B cell (primary cell): Measurements from ENCODE around the gene PTMS. TPM values are rescaled to one million over a fixed set of nuclear protein-coding genes. Genes with fewer than 3 reads are reported as not detected.

Source experiments
- ATAC-seq: fragments of 200-7000 bp; cut with Tn5 transposase; one replicate; pipeline ENCODE4 v1.10.0; 2021; ENCODE audit warnings: low read depth, mild to moderate bottlenecking, moderate number of reproducible peaks, moderate library complexity
- CTCF ChIA-PET: fragments of 350-600 bp; sonication (Branson Sonifier 250); formaldehyde crosslinking; loops from one replicate; lab custom pipeline; 2021; ENCODE audit warnings: antibody characterized with exemption, inconsistent platforms; lab: Charles Lee
- POLR2A ChIA-PET: fragments of 350-600 bp; sonication (Branson Sonifier 250); formaldehyde crosslinking; loops from one replicate; lab custom pipeline; 2021; ENCODE audit warnings: antibody characterized with exemption; lab: Charles Lee
- DNase-seq: peaks from one replicate; pipeline ENCODE4 v3.0.0; 2013
- H2AFZ ChIP-seq: 2 replicates; pipeline ENCODE4 v1.6.1; 2012; ENCODE audit warnings: mild to moderate bottlenecking, low read depth, low read length; ENCODE audit not compliant: insufficient read depth, poor library complexity, severe bottlenecking
- H3K27ac ChIP-seq, 2 donors: 1 replicate in 1 of 2; 2 replicates in 1 of 2; pipeline ENCODE4 v1.5.1; 2012 to 2013; ENCODE audit warnings: low read length in 2 of 2, mild to moderate bottlenecking in 2 of 2, moderate library complexity in 1 of 2
- H3K27me3 ChIP-seq, 4 experiments: fragments of 200-600 bp in 1 of 4; sonication (generic) in 1 of 4; replicated peaks in 1 of 4; 1 replicate in 2 of 4; 2 replicates in 2 of 4; pipeline versions ENCODE4 v1.6.1 to v1.7.0; 2013 to 2016; ENCODE audit warnings: low read length in 3 of 4, mild to moderate bottlenecking in 2 of 4, mixed read lengths in 1 of 4, moderate library complexity in 1 of 4; ENCODE audit not compliant: insufficient read depth in 4 of 4, control insufficient read depth in 3 of 4; ENCODE audit errors: control extremely low read depth in 1 of 4
- H3K36me3 ChIP-seq, 2 experiments: replicated peaks in 1 of 2; 1 replicate in 1 of 2; 2 replicates in 1 of 2; pipeline versions ENCODE4 v1.6.1 to v1.7.1; 2013; ENCODE audit warnings: low read length in 1 of 2; ENCODE audit not compliant: insufficient read depth in 2 of 2, control insufficient read depth in 1 of 2; ENCODE audit errors: control extremely low read depth in 1 of 2, extremely low read depth in 1 of 2
- H3K4me1 ChIP-seq, 2 donors: fragments of 200-600 bp in 1 of 2; sonication (generic) in 1 of 2; 1 replicate in 1 of 2; 2 replicates in 1 of 2; pipeline versions ENCODE4 v1.5.1 to v1.6.1; 2013 to 2017; ENCODE audit warnings: low read length in 2 of 2; ENCODE audit not compliant: control insufficient read depth in 2 of 2, insufficient read depth in 2 of 2
- H3K4me2 ChIP-seq: replicated peaks from 2 replicates; pipeline ENCODE3; 2012; ENCODE audit warnings: mild to moderate bottlenecking, low read depth, low read length; ENCODE audit not compliant: poor library complexity, severe bottlenecking
- H3K4me3 ChIP-seq, 5 experiments: fragments of 200-600 bp in 1 of 5; sonication (generic) in 1 of 5; 1 replicate in 3 of 5; 2 replicates in 2 of 5; pipeline versions ENCODE4 v1.5.1 to v1.7.0; 2011 to 2016; ENCODE audit warnings: low read length in 4 of 5, mild to moderate bottlenecking in 4 of 5, low read depth in 2 of 5, control low read depth in 1 of 5, moderate library complexity in 1 of 5; ENCODE audit not compliant: insufficient read depth in 1 of 5; ENCODE audit errors: control extremely low read depth in 1 of 5, extremely low read depth in 1 of 5
- H3K79me2 ChIP-seq: fragments of 200-600 bp; sonication (generic); one replicate; pipeline ENCODE4 v1.6.0; 2016; ENCODE audit warnings: low read length; ENCODE audit not compliant: control insufficient read depth, insufficient read depth
- H3K9ac ChIP-seq: fragments of 200-600 bp; sonication (generic); 2 replicates; pipeline ENCODE4 v1.6.1; 2017; ENCODE audit warnings: mild to moderate bottlenecking, low read length, moderate library complexity
- H3K9me3 ChIP-seq, 3 donors: one replicate each; pipeline versions ENCODE4 v1.6.1 to v1.7.1; 2013; ENCODE audit warnings: low read length in 2 of 3; ENCODE audit not compliant: control insufficient read depth in 2 of 3, insufficient read depth in 1 of 3; ENCODE audit errors: control extremely low read depth in 1 of 3
- H4K20me1 ChIP-seq: 2 replicates; pipeline ENCODE4 v1.6.0; 2012; ENCODE audit warnings: mild to moderate bottlenecking, low read length; ENCODE audit not compliant: insufficient read depth, control insufficient read depth, poor library complexity, severe bottlenecking
- H3K27ac Mint-ChIP-seq: one replicate; pipeline ENCODE4 v1.8.0; 2021; ENCODE audit warnings: mixed read lengths
- H3K27me3 Mint-ChIP-seq: one replicate; pipeline ENCODE4 v1.8.0; 2021; ENCODE audit warnings: mixed read lengths
- H3K4me1 Mint-ChIP-seq: one replicate; pipeline ENCODE4 v1.8.0; 2021; ENCODE audit warnings: mixed read lengths
- H3K4me3 Mint-ChIP-seq: one replicate; pipeline ENCODE4 v1.8.0; 2021; ENCODE audit warnings: mixed read lengths
- H3K9me3 Mint-ChIP-seq: one replicate; pipeline ENCODE4 v1.8.0; 2022; ENCODE audit warnings: mixed read lengths; ENCODE audit not compliant: insufficient read depth
- EZH2 ChIP-seq: IDR thresholded peaks from 2 replicates; pipeline ENCODE4 v1.6.1; 2012; ENCODE audit warnings: borderline replicate concordance, low read depth, mild to moderate bottlenecking, moderate library complexity, low read length; ENCODE audit not compliant: insufficient read depth, poor library complexity, severe bottlenecking
- WGBS: methylation state at CpG from one replicate; pipeline ENCODE4 v1.1.5; 2013; ENCODE audit warnings: missing lambda C conversion rate; ENCODE audit not compliant: insufficient coverage; 5-methylcytosine and 5-hydroxymethylcytosine counted together
- intact Hi-C: fragments of 100-400 bp; cut with micrococcal nuclease; formaldehyde crosslinking; loops from one replicate; pipeline ENCODE4 v1.10.0; 2022
- polyA plus RNA-seq: library from polyadenylated mRNA; depleted of rRNA; stranded (reverse); fragments of >200 nt; gene quantifications from 2 replicates; pipeline ENCODE4 v1.2.3, GENCODE V29; 2012
- total RNA-seq, 2 donors: library from RNA; stranded (reverse); fragments of 120-200 nt in 1 of 2; gene quantifications; 1 replicate in 1 of 2; 2 replicates in 1 of 2; pipeline versions ENCODE4 v1.2.3 to v1.2.4, GENCODE V29; 2013 to 2022
- TF ChIP-seq, protein P1 (sequence below): fragments of 200-600 bp; IDR thresholded peaks from one replicate; pipeline ENCODE4 v1.8.0; 2022; ENCODE audit warnings: antibody characterized with exemption, mild to moderate bottlenecking

The PTMS gene
- total and polyA plus RNA-seq, 2 donors (not counting 1 experiment from before 2014, with no cell fraction given): 1.0 to 2.1 TPM

DNA sequence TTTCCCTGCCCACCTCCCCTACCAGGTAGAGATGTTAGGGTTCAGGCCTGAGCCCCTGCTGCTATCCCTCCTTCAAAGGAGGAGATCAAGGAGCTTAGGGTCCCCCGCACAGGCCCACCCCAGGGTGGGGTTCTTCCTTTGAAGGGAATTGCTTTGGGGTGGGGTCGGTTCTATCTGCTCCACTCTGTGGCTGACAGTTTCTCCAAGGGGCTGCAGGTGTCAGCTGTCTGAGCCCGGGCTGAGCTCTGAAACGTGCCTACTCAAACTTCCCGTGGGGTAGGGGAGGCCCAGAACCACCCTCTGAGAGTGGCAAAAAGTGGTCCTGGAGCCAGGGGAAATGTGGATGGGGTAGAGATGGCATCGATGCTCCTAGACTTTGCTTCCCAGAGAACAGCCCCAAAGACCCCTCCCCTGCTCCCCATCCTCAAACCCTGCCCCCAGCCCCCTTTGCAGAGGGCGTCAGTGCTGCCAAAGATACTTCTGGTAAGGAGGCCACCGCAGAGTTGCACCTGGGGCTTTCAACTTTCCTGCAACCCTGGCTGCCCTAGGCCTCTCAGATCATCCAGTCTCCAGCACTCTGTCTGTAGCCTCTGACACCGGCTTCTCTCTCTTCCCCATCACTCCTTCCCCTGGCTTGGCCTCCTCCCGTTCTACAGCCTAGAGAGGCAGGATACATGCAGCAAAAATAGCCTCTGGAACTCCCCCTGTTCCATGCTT lies 16.8 kb downstream of the PTMS start:
- Histone ChIP-seq H4K20me1 (no peaks in the 10 kb centered on the region), H3K9ac (no peak overlapping the region), H3K9me3 (no peaks in the 10 kb centered on the region), H3K4me3 (no peak overlapping the region), H3K36me3 (no peaks in the 10 kb centered on the region), H3K4me1 (peaks cover 7 to 12% of the 10 kb centered on the region in 2 donors), H2AFZ (no peak overlapping the region), H3K4me2 (no peak overlapping the region), H3K27ac (no peak overlapping the region), H3K79me2 (no peaks in the 10 kb centered on the region), H3K27me3 (peaks cover 0 to 6% (median 2%) of the 10 kb centered on the region in 4 experiments)
- Mint-ChIP-seq H3K4me1 (peaks cover 9% of the 10 kb centered on the region), H3K9me3 (no peaks in the 10 kb centered on the region), H3K4me3 (no peak overlapping the region), H3K27me3 (peaks cover 9% of the 10 kb centered on the region), H3K27ac (no peak overlapping the region)
- intact Hi-C loops: no loop called here
- POLR2A ChIA-PET: interaction anchor here (0.6 kb wide), 1 partner anchor 77 kb away, joined by 4 read pairs; no protein-coding TSS in a partner anchor
- CTCF ChIA-PET: interaction anchor here (0.8 to 7.8 kb wide), 5 partner anchors 9 to 46 kb away, joined by 3 to 109 read pairs (median 4); partner anchors contain the start of gene MLF2
- TF ChIP-seq, protein P1, sequence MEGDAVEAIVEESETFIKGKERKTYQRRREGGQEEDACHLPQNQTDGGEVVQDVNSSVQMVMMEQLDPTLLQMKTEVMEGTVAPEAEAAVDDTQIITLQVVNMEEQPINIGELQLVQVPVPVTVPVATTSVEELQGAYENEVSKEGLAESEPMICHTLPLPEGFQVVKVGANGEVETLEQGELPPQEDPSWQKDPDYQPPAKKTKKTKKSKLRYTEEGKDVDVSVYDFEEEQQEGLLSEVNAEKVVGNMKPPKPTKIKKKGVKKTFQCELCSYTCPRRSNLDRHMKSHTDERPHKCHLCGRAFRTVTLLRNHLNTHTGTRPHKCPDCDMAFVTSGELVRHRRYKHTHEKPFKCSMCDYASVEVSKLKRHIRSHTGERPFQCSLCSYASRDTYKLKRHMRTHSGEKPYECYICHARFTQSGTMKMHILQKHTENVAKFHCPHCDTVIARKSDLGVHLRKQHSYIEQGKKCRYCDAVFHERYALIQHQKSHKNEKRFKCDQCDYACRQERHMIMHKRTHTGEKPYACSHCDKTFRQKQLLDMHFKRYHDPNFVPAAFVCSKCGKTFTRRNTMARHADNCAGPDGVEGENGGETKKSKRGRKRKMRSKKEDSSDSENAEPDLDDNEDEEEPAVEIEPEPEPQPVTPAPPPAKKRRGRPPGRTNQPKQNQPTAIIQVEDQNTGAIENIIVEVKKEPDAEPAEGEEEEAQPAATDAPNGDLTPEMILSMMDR: no peak
- TF ChIP-seq EZH2: no peak
- DNase-seq: no peak
- ATAC-seq: no peak
- WGBS: 34% methylated on average over 6 of the region's 10 CpGs

DNA sequence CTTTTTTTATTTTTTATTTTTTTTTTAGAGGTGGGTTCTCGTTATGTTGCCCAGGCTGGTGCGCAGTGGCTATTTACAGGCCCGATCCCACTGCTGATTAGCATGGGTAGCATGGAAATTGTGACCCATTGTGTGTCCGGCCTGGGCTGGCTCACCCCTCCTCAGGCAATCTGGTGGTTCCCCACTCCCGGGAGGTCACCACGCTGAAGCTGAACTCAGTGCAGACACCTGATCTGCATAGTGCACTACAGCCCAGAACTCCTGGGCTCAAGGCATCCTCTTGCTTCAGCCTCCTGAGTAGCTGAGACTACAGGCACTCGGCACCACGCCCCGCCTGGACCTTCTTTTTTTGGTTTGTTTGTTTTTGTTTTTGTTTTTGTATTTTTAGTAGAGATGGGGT lies 17.7 kb downstream of the PTMS start:
- Histone ChIP-seq H3K27me3 (peaks cover 0 to 3% (median 0%) of the 10 kb centered on the region in 4 experiments), H3K9ac (no peak overlapping the region), H3K4me3 (no peak overlapping the region), H3K4me1 (peaks cover 0 to 4% of the 10 kb centered on the region in 2 donors), H3K9me3 (no peaks in the 10 kb centered on the region), H4K20me1 (no peaks in the 10 kb centered on the region), H3K27ac (no peak overlapping the region), H3K79me2 (no peaks in the 10 kb centered on the region), H3K4me2 (no peak overlapping the region), H3K36me3 (no peaks in the 10 kb centered on the region), H2AFZ (no peak overlapping the region)
- intact Hi-C loops: no loop called here
- no peak for ATAC-seq
- TF ChIP-seq, protein P1: no peak
- no peak for TF ChIP-seq EZH2
- H3K27me3 Mint-ChIP-seq: peaks cover 5% of the 10 kb centered on the region
- no peak for DNase-seq
- no peak overlapping the region for H3K4me3 Mint-ChIP-seq
- peaks cover 3% of the 10 kb centered on the region for H3K4me1 Mint-ChIP-seq
- ChIA-PET POLR2A (no interaction called here), CTCF (interaction anchor here (0.6 to 1.4 kb wide), 4 partner anchors 10 to 243 kb away, joined by 3 read pairs; no protein-coding TSS in a partner anchor)
- no peaks in the 10 kb centered on the region for H3K9me3 Mint-ChIP-seq
- 94% methylated on average over 6 of the region's 9 CpGs for WGBS
- no peak overlapping the region for H3K27ac Mint-ChIP-seq
